PC-3 (cell line): ENCODE data around the gene ANKRD11. TPM values are rescaled to one million over a fixed set of nuclear protein-coding genes. Genes with fewer than 3 reads are reported as not detected.

Experiments
- ATAC-seq: fragments of 200-7000 bp; cut with Tn5 transposase; 2 replicates; pipeline ENCODE4 v1.9.1; 2020; ENCODE audit warnings: mild to moderate bottlenecking, moderate library complexity
- BruUV-seq: library from RNA; stranded (reverse); fragments of 400-500 nt; replicated peaks from 2 replicates; lab custom pipeline; 2021; lab: Mats Ljungman, UMichigan
- CTCF ChIA-PET: fragments of 300-600 bp; sonication (Branson Sonifier 250); formaldehyde crosslinking; loops from one replicate; lab custom pipeline; 2022; ENCODE audit warnings: antibody characterized with exemption; lab: Charles Lee
- POLR2A ChIA-PET: fragments of 300-600 bp; sonication (Branson Sonifier 250); formaldehyde crosslinking; loops from one replicate; lab custom pipeline; 2022; ENCODE audit warnings: antibody characterized with exemption; ENCODE audit not compliant: unreplicated experiment; lab: Charles Lee
- DNase-seq: peaks from one replicate; pipeline ENCODE4 v3.0.0-alpha.2; 2015
- H2AFZ ChIP-seq: fragments of 300-600 bp; sonication (generic); 2 replicates; pipeline ENCODE4 v1.6.0; 2016; ENCODE audit warnings: antibody characterized with exemption, low read length
- H3F3A ChIP-seq: fragments of 300-600 bp; sonication (generic); one replicate; pipeline ENCODE4 v1.6.0; 2017; ENCODE audit warnings: antibody characterized with exemption, low read length, control low read depth, mild to moderate bottlenecking; ENCODE audit not compliant: unreplicated experiment
- H3K27ac ChIP-seq: fragments of 300-600 bp; sonication (generic); 2 replicates; pipeline ENCODE4 v1.5.1; 2016; ENCODE audit warnings: mild to moderate bottlenecking, low read length
- H3K27me3 ChIP-seq: fragments of 300-600 bp; sonication (generic); 2 replicates; pipeline ENCODE4 v1.6.1; 2016; ENCODE audit warnings: low read length, mixed read lengths
- H3K36me3 ChIP-seq: fragments of 300-600 bp; sonication (generic); 2 replicates; pipeline ENCODE4 v1.6.1; 2016; ENCODE audit warnings: low read depth, mixed run types, low read length, mixed read lengths
- H3K4me1 ChIP-seq: fragments of 300-600 bp; sonication (generic); 2 replicates; pipeline ENCODE4 v1.5.1; 2016; ENCODE audit warnings: low read length; ENCODE audit not compliant: insufficient read depth
- H3K4me2 ChIP-seq: fragments of 300-600 bp; sonication (generic); 2 replicates; pipeline ENCODE4 v1.6.0; 2016; ENCODE audit warnings: low read length
- H3K4me3 ChIP-seq: fragments of 300-600 bp; sonication (generic); 2 replicates; pipeline ENCODE4 v1.5.1; 2016; ENCODE audit warnings: mild to moderate bottlenecking, low read length, mixed read lengths
- H3K79me2 ChIP-seq: fragments of 300-600 bp; sonication (generic); 2 replicates; pipeline ENCODE4 v1.6.1; 2017; ENCODE audit warnings: low read length, mixed read lengths
- H3K9ac ChIP-seq: fragments of 300-600 bp; sonication (generic); 2 replicates; pipeline ENCODE4 v1.6.0; 2016; ENCODE audit warnings: mild to moderate bottlenecking, low read length
- H3K9me2 ChIP-seq: fragments of 300-600 bp; sonication (generic); replicated peaks from 2 replicates; pipeline ENCODE4 v1.6.1; 2016; ENCODE audit warnings: mixed run types, low read length, mixed read lengths
- H3K9me3 ChIP-seq: fragments of 300-600 bp; sonication (generic); 2 replicates; pipeline ENCODE4 v1.6.1; 2016; ENCODE audit warnings: low read length, mixed read lengths
- H4K20me1 ChIP-seq: fragments of 300-600 bp; sonication (generic); 2 replicates; pipeline ENCODE4 v1.6.1; 2016; ENCODE audit warnings: low read length, mixed read lengths
- CTCF ChIP-seq: fragments of 300-600 bp; sonication (generic); conservative IDR thresholded peaks from 2 replicates; pipeline ENCODE4 v1.5.1; 2017; ENCODE audit warnings: antibody characterized with exemption, low read depth, mild to moderate bottlenecking, low read length
- EZH2 ChIP-seq: fragments of 300-600 bp; sonication (generic); IDR thresholded peaks from one replicate; pipeline ENCODE4 v1.6.1; 2017; ENCODE audit warnings: antibody characterized with exemption, mild to moderate bottlenecking, low read length; ENCODE audit not compliant: unreplicated experiment
- EZH2phosphoT487 ChIP-seq: fragments of 300-600 bp; sonication (generic); IDR thresholded peaks from 2 replicates; pipeline ENCODE4 v1.6.1; 2018; ENCODE audit warnings: mild to moderate bottlenecking, antibody characterized with exemption, low read length, borderline replicate concordance
- intact Hi-C: fragments of 100-400 bp; cut with micrococcal nuclease; formaldehyde crosslinking; loops from 2 replicates; pipeline ENCODE4 v1.9.0; 2023
- total RNA-seq: library from RNA; depleted of rRNA; stranded (reverse); fragments of >200 nt; gene quantifications from 2 replicates; pipeline ENCODE4 v1.2.3, GENCODE V29; 2014

Gene ANKRD11
- total RNA-seq, 1 experiment from 2014 or later: 65.0 TPM

GRCh38 chr16:89408315-89408714 lies 82.0 kb downstream of the ANKRD11 start:
- Histone ChIP-seq H3K4me2 (no peak overlapping the region), H3K9ac (no peak overlapping the region), H3K27me3 (no peaks in the 10 kb centered on the region), H4K20me1 (peaks cover 57% of the 10 kb centered on the region), H3F3A (no peaks in the 10 kb centered on the region), H3K27ac (no peak overlapping the region), H3K36me3 (no peaks in the 10 kb centered on the region), H3K79me2 (peaks cover 99% of the 10 kb centered on the region), H3K9me2 (no peaks in the 10 kb centered on the region), H3K4me1 (no peaks in the 10 kb centered on the region; the same call in 1 of the 2 replicates), H3K4me3 (no peak overlapping the region), H3K9me3 (no peaks in the 10 kb centered on the region), H2AFZ (no peak overlapping the region)
- ChIA-PET POLR2A (no interaction called here), CTCF (no interaction called here)
- DNase-seq (no peak), ATAC-seq (no peak)
- BruUV-seq: no TSS peak
- no peak for TF ChIP-seq EZH2
- no peak for TF ChIP-seq CTCF
- no peak for TF ChIP-seq EZH2phosphoT487
- intact Hi-C loops: no loop called here

- peaks cover 99% of the 10 kb centered on the region for H3K79me2 ChIP-seq
- no peaks in the 10 kb centered on the region; the same call in 1 of the 2 replicates for H3K4me1 ChIP-seq
- TF ChIP-seq CTCF (no peak), EZH2phosphoT487 (no peak)
- H4K20me1 ChIP-seq: peaks cover 57% of the 10 kb centered on the region
- no peak for ATAC-seq
- POLR2A ChIA-PET: no interaction called here
- H3K9me2 ChIP-seq: no peaks in the 10 kb centered on the region
- no TSS peak for BruUV-seq
- intact Hi-C loops: no loop called here
- H3K4me2 ChIP-seq: no peak overlapping the region
- no peak overlapping the region for H3K4me3 ChIP-seq
- no peak overlapping the region for H2AFZ ChIP-seq
- no peaks in the 10 kb centered on the region for H3K27me3 ChIP-seq
- H3K27ac ChIP-seq: no peak overlapping the region
- CTCF ChIA-PET: no interaction called here
- no peaks in the 10 kb centered on the region for H3K36me3 ChIP-seq
- H3K9me3 ChIP-seq: no peaks in the 10 kb centered on the region
- H3K9ac ChIP-seq: no peak overlapping the region
- H3F3A ChIP-seq: no peaks in the 10 kb centered on the region
- no peak for DNase-seq
Observed at GRCh38 chr16:89407925-89408300, 82.4 kb downstream of the ANKRD11 start.

- peaks cover 52% of the 10 kb centered on the region; the same call in 1 of the 2 replicates for H4K20me1 ChIP-seq
- intact Hi-C loops: no loop called here
Observed at GRCh38 chr16:89407282-89407924, 83.0 kb downstream of the ANKRD11 start.

More at GRCh38 chr16:89407282-89407924, 83.0 kb downstream of the ANKRD11 start:
- no TSS peak for BruUV-seq
- H3F3A ChIP-seq: no peaks in the 10 kb centered on the region
- ChIA-PET POLR2A (no interaction called here), CTCF (no interaction called here)
- no peak overlapping the region for H3K9ac ChIP-seq
- peaks cover 99% of the 10 kb centered on the region for H3K79me2 ChIP-seq
- H3K36me3 ChIP-seq: no peaks in the 10 kb centered on the region
- H3K4me2 ChIP-seq: no peak overlapping the region
- H3K9me3 ChIP-seq: no peaks in the 10 kb centered on the region
- no peak overlapping the region for H3K4me3 ChIP-seq
- TF ChIP-seq EZH2phosphoT487: no peak
- no peak for TF ChIP-seq CTCF
- no peak for TF ChIP-seq EZH2
- no peaks in the 10 kb centered on the region for H3K9me2 ChIP-seq
- H3K27me3 ChIP-seq: no peaks in the 10 kb centered on the region
- no peak overlapping the region for H3K27ac ChIP-seq
- DNase-seq (no peak), ATAC-seq (no peak)
- H2AFZ ChIP-seq: no peak overlapping the region
- no peaks in the 10 kb centered on the region; the same call in 1 of the 2 replicates for H3K4me1 ChIP-seq
